Measurements from ENCODE around the gene PRF1.

DNA sequence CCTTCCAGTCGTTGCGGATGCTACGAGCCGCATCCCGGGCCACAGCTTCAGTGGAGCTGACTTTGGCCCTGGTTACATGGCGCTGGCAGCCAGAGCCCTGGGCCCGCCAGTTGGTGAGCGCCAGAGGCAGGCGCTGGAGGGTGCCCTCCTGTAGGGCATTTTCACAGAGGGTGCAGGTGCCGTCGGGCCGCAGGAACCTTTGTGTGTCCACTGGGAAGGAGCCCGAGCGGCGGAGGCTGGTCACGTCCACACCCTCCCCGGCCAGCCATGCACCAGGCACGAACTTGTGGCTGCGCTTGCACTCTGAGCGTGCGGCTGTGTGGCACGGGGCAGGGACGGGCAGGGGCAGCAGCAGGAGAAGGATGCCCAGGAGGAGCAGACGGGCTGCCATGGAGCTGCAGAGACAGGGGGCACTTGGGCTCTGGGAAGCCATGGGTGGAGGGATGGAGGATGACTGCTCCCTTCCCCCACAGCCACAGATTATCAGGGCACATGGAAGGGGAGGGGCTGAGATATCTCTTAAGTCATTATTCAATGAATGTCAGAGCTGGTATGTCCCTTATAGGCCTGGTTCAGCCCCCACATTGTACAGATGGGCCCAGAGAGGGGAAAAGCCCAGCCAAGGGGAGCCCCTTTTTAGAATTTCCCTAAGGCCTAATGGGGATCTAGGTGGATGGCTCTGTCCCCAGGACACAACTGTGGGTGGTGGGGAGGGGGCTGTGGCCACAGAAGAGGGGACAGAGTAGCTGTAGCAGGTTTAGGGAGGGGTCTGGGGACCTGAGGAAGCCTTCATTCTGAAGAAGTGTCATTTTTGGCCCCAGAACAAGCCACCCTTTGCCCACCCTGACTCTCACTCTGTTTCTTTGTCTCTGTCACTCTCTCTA is 1.8 kb downstream of the PRF1 start:
- TF ChIP-seq FOXP2 (optimal IDR thresholded peaks at IDR 0.05; ENCODE audit: borderline replicate concordance, extremely low read depth, extremely low read length, insufficient read depth): no peak
- TF ChIP-seq POLR2AphosphoS5 (IDR thresholded peaks at IDR 0.05; ENCODE audit: low read depth, low read length): no peak

Data from PFSK-1 (cell line).